GM19455 (cell line): ENCODE measurements around the gene TMEM14A.
"Not testable (repeated sequence)": the region's sequence is repeated elsewhere in the genome, so short reads cannot be mapped to it uniquely, and the experiment has no call there.

Experiments used
- ATAC-seq: cut with Tn5 transposase; IDR thresholded peaks from one replicate; pipeline ENCODE4 v1.9.1; 2021; ENCODE audit not compliant: unreplicated experiment

Gene TMEM14A

GRCh38 chr6:52655941-52656340 lies 15.0 kb upstream of the TMEM14A start:
- ATAC-seq: not testable (repeated sequence)

GRCh38 chr6:52657870-52658269 lies 13.0 kb upstream of the TMEM14A start:
- ATAC-seq: no peak

GRCh38 chr6:52661551-52661950 lies 9.4 kb upstream of the TMEM14A start:
- no peak for ATAC-seq

- no peak for ATAC-seq
These were observed 8.9 kb upstream of the TMEM14A start for GRCh38 chr6:52662031-52662430.

GRCh38 chr6:52663120-52663935 lies 7.6 kb upstream of the TMEM14A start:
- ATAC-seq: peak; percentile 42

- no peak for ATAC-seq
These were observed 7.1 kb upstream of the TMEM14A start for GRCh38 chr6:52663936-52664185.

- peak; percentile 93 for ATAC-seq
These were observed 6.5 kb upstream of the TMEM14A start for GRCh38 chr6:52664186-52664990.

- no peak for ATAC-seq
These were observed 5.8 kb upstream of the TMEM14A start for GRCh38 chr6:52664991-52665686.

GRCh38 chr6:52666071-52666470 lies 4.8 kb upstream of the TMEM14A start:
- ATAC-seq: no peak

GRCh38 chr6:52666523-52666922 lies 4.4 kb upstream of the TMEM14A start:
- ATAC-seq: no peak

- no peak for ATAC-seq
These were observed 3.3 kb upstream of the TMEM14A start for GRCh38 chr6:52667572-52667971.

GRCh38 chr6:52671676-52672075 lies 763 bp downstream of the TMEM14A start:
- ATAC-seq: no peak

- no peak for ATAC-seq
These were observed 1.6 kb downstream of the TMEM14A start for GRCh38 chr6:52672412-52673025.

- ATAC-seq: no peak
These were observed 3.8 kb downstream of the TMEM14A start for GRCh38 chr6:52674666-52675065.

GRCh38 chr6:52675372-52675771 lies 4.5 kb downstream of the TMEM14A start:
- ATAC-seq: no peak

GRCh38 chr6:52676631-52677030 lies 5.7 kb downstream of the TMEM14A start:
- not testable (repeated sequence) for ATAC-seq

GRCh38 chr6:52681416-52681815 lies 10.5 kb downstream of the TMEM14A start:
- ATAC-seq: no peak

GRCh38 chr6:52686878-52687699 lies 16.2 kb downstream of the TMEM14A start:
- no peak for ATAC-seq

- ATAC-seq: no peak
These were observed 18.9 kb downstream of the TMEM14A start for GRCh38 chr6:52689857-52690256.

- no peak for ATAC-seq
These were observed 20.8 kb downstream of the TMEM14A start for GRCh38 chr6:52691718-52692117.

GRCh38 chr6:52693773-52694172 lies 22.9 kb downstream of the TMEM14A start:
- no peak for ATAC-seq
